Thyroid gland (tissue), 4 donors: Measurements from ENCODE around the gene FEM1B.

Experiments used
- CTCF ChIP-seq, 6 experiments: fragments of 200-600 bp in 3 of 6; fragments of 450-650 bp in 3 of 6; sonication (generic) in 3 of 6; IDR thresholded peaks; one replicate each; pipeline ENCODE4 v1.5.1; 2016 to 2019; ENCODE audit warnings: antibody characterized with exemption in 6 of 6, mild to moderate bottlenecking in 2 of 6, inconsistent platforms in 1 of 6, moderate library complexity in 1 of 6
- POLR2A ChIP-seq, 2 donors: fragments of 450-650 bp; IDR thresholded peaks; one replicate each; pipeline ENCODE4 v1.6.1; 2017; ENCODE audit warnings: antibody characterized with exemption in 2 of 2, mild to moderate bottlenecking in 2 of 2, moderate library complexity in 1 of 2

- no peak for TF ChIP-seq CTCF (IDR thresholded peaks at IDR 0.05)
- TF ChIP-seq POLR2A (IDR thresholded peaks at IDR 0.05) = no peak
Observed at GRCh38 chr15:68268405-68268804, 9.1 kb upstream of the FEM1B start.
